ENCODE measurements around the gene ANKRD12.
"Not testable (repeated sequence)": the region's sequence is repeated elsewhere in the genome, so short reads cannot be mapped to it uniquely, and the experiment has no call there.

ANKRD12 gene

DNA sequence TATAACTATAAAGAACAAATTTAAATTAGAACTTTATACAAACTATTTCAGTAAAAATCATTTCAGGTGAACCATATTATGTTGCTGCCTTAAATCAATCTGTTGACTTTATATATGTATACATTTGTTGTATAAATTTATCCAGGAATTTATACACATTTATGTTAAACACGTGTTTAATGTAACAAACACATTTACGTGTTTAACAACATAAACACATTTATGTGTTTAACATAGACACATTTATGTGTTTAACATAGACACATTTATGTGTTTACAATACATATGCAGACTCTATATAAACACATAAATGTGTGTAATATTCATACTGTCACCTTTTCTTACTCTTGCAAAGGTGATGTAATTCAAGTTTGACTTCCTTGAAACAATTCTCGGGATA is 122.6 kb downstream of the ANKRD12 start:
- TF ChIP-seq, protein P1, sequence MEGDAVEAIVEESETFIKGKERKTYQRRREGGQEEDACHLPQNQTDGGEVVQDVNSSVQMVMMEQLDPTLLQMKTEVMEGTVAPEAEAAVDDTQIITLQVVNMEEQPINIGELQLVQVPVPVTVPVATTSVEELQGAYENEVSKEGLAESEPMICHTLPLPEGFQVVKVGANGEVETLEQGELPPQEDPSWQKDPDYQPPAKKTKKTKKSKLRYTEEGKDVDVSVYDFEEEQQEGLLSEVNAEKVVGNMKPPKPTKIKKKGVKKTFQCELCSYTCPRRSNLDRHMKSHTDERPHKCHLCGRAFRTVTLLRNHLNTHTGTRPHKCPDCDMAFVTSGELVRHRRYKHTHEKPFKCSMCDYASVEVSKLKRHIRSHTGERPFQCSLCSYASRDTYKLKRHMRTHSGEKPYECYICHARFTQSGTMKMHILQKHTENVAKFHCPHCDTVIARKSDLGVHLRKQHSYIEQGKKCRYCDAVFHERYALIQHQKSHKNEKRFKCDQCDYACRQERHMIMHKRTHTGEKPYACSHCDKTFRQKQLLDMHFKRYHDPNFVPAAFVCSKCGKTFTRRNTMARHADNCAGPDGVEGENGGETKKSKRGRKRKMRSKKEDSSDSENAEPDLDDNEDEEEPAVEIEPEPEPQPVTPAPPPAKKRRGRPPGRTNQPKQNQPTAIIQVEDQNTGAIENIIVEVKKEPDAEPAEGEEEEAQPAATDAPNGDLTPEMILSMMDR (IDR thresholded peaks at IDR 0.05; ENCODE audit: low read depth, low read length), result no peak
- no peak overlapping the region for H3K4me3 ChIP-seq (replicated peaks in 1 of 2; ENCODE audit: low read depth in 2 of 2, low read length in 2 of 2)
- DNase-seq (ENCODE audit: low read depth in 2 of 2), result no peak

DNA sequence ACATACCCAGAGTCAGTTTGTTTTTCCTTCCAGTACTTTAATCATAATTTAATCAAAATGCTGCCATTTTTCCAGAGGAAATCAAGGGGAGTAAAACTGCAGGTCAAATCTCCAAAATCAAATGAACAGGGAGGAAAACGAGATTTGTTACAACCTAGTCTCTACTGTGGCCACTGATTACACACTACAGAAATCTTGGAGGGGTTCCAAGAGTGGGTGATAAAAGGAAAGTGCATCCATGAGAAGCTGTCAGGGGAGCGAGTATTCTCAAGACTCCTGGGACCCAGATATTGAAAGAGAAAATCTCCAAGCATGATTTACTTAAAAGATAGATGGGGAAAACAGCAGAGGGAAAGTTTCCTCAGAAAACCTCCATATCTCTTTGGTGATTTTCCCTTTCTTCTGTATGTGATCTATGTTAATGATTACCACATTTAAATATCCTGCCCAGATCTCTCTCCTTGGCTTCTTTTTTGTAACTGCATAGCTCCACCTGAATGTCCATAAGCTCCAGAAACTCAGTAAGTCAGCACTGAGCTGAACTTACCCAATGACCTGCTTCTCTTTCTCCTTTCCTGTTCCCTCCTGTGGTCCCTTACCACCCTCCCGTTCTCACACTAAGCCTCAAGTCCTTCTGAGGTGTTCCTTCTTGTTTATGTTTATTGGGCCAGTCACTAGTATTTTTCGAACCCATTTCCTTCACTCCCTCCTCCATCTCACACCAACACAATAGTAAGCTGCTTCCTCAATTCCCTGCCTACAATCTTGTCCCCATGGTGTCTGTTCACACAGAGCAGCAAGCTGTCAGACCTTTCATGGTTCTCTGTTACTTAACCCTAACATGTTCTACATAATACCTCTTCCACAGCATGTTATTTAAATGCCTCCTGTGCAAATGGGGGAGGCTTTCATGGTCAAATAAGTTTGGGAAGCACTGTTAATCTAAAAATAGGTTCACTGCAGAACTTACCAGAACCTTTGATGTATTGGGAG is 124.1 kb downstream of the ANKRD12 start:
- no peak overlapping the region for H3K4me3 ChIP-seq (replicated peaks in 1 of 2; ENCODE audit: low read depth in 2 of 2, low read length in 2 of 2)
- DNase-seq (ENCODE audit: low read depth in 2 of 2), result peak in 1 of 2 donors; percentile 10
- TF ChIP-seq, protein P1 (IDR thresholded peaks at IDR 0.05; ENCODE audit: low read depth, low read length), result no peak

DNA sequence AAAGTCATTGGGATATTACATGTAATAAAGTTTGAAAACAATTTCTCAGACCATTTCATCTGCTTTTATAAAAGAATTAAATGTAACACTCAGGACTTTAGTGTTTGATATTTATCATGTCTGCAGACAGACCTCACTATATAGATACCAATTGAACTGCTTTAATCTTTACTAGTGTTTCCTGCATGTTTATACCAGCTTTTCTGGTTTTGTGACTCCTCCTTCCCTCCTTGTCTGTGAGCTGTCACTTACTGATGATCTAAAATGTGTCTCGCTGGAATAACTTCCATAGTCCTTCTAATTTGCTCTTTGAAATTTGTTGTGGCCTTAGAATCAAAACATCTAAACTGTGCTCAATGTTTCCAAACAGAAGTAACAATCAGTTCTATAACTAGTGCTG is 126.7 kb downstream of the ANKRD12 start:
- DNase-seq (ENCODE audit: low read depth in 2 of 2), result no peak
- no peak overlapping the region for H3K4me3 ChIP-seq (replicated peaks in 1 of 2; ENCODE audit: low read depth in 2 of 2, low read length in 2 of 2)
- TF ChIP-seq, protein P1 (IDR thresholded peaks at IDR 0.05; ENCODE audit: low read depth, low read length), result no peak

DNA sequence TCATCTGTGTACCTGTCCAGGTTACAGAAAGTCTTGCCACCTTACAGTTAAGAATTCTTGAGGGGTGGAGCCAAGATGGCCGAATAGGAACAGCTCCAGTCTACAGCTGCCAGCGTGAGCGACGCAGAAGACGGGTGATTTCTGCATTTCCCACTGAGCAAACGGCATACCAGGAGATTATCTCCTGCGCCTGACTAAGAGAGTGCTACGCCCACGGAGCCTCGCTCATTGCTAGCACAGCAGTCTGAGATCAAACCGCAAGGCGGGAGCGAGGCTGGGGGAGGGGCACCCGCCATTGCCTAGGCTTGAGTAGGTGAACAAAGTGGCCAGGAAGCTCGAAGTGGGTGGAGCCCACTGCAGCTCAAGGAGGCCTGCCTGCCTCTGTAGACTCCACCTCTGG is 128.2 kb downstream of the ANKRD12 start:
- DNase-seq (ENCODE audit: low read depth in 2 of 2); H3K4me3 ChIP-seq (replicated peaks in 1 of 2; ENCODE audit: low read depth in 2 of 2, low read length in 2 of 2): not testable (repeated sequence)

DNA sequence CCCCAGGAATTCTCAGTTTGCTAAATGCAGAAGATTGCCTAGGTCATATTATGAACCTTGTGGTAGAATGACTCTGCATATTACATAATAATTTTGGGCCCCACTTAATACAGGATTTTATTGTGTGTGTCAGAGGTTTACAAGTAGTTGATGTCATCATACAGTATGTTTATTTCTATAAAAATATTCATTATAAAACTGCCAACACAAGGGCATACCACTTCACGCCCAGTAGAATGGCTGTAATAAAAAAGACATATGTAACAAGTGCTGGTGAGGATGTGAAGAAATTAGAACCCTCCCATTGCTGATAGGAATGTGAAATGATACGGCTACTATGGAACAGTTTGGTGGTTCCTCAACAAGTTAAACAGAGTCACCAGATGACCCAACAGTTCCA is 136.6 kb downstream of the ANKRD12 start:
- DNase-seq (ENCODE audit: low read depth in 2 of 2), result no peak
- TF ChIP-seq, protein P1 (IDR thresholded peaks at IDR 0.05; ENCODE audit: low read depth, low read length), result no peak
- no peak overlapping the region for H3K4me3 ChIP-seq (replicated peaks in 1 of 2; ENCODE audit: low read depth in 2 of 2, low read length in 2 of 2)

DNA sequence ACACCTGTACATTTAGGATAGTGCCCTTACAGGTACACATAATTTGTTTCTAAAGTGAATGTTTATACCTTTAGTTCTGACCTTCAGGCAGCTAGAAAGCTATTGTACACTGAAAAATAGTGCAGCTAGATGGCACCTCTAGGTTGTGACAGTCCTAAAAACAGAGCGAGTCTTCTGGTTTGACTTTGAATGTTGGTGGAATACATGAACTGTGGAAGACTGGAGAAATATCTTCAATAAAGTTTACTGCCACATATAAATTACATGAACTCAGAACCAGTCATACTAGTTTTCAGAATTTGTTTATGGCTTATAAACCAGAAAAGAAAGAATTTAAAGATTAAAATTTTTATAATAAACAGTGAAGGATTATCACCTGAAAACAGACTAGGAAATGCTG is 139.3 kb downstream of the ANKRD12 start:
- no peak for DNase-seq (ENCODE audit: low read depth in 2 of 2)
- H3K4me3 ChIP-seq (replicated peaks in 1 of 2; ENCODE audit: low read depth in 2 of 2, low read length in 2 of 2), result no peak overlapping the region
- TF ChIP-seq, protein P1 (IDR thresholded peaks at IDR 0.05; ENCODE audit: low read depth, low read length), result no peak

DNA sequence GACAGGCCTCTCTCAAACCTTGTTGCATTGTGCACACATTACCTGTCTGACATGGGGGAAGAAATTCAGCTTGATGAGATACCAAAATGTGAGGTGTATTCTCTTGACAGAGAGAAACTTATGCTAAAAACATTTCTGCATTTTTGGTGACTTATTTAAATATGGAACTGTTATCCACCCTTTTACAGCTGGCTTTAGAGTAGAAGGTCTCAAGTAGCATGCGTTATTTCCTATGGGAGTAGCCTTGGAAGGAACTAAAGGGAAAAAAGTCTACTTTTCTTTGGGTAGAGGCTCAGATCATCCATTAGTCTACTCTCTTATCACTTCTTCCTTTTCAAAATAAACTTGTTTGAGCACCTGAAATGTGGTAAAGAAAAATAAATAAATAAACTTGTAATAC is 141.4 kb downstream of the ANKRD12 start:
- TF ChIP-seq, protein P1 (IDR thresholded peaks at IDR 0.05; ENCODE audit: low read depth, low read length), result no peak
- no peak overlapping the region for H3K4me3 ChIP-seq (replicated peaks in 1 of 2; ENCODE audit: low read depth in 2 of 2, low read length in 2 of 2)
- DNase-seq (ENCODE audit: low read depth in 2 of 2), result no peak
